Thymus (tissue), 11 donors: ENCODE results near the gene CELF1. TPM values are rescaled to one million over a fixed set of nuclear protein-coding genes. Genes with fewer than 3 reads are reported as not detected.

Experiments used
- DNase-seq, 9 donors: peaks; one replicate each; pipeline ENCODE4 v3.0.0-alpha.2; 2013; ENCODE audit warnings: low spot score in 9 of 9, low read depth in 6 of 9, missing footprints in 1 of 9
- H3K27ac ChIP-seq, 2 donors: one replicate each; pipeline ENCODE4 v1.5.1; 2013; ENCODE audit warnings: control low read depth in 1 of 2, low read depth in 1 of 2, low read length in 1 of 2, mild to moderate bottlenecking in 1 of 2, moderate library complexity in 1 of 2
- H3K27me3 ChIP-seq, 2 donors: one replicate each; pipeline ENCODE4 v1.5.1; 2013; ENCODE audit warnings: low read length in 1 of 2; ENCODE audit not compliant: control insufficient read depth in 2 of 2, insufficient read depth in 1 of 2
- H3K36me3 ChIP-seq, 2 donors: one replicate each; pipeline ENCODE4 v1.5.1; 2013; ENCODE audit warnings: low read length in 1 of 2, mild to moderate bottlenecking in 1 of 2, moderate library complexity in 1 of 2; ENCODE audit not compliant: control insufficient read depth in 2 of 2, insufficient read depth in 2 of 2
- H3K4me1 ChIP-seq, 2 donors: one replicate each; pipeline ENCODE4 v1.5.1; 2013; ENCODE audit warnings: low read length in 2 of 2; ENCODE audit not compliant: control insufficient read depth in 2 of 2, insufficient read depth in 2 of 2
- H3K4me3 ChIP-seq, 2 donors: one replicate each; pipeline ENCODE4 v1.5.1; 2013; ENCODE audit warnings: low read length in 2 of 2, control low read depth in 1 of 2, mild to moderate bottlenecking in 1 of 2
- H3K9me3 ChIP-seq, 2 donors: one replicate each; pipeline ENCODE4 v1.5.1; 2013; ENCODE audit warnings: low read length in 1 of 2, mild to moderate bottlenecking in 1 of 2; ENCODE audit not compliant: control insufficient read depth in 2 of 2, insufficient read depth in 1 of 2
- WGBS: extraction: QIAGEN DNeasy Blood & Tissue Kit; methylation state at CpG from one replicate; pipeline ENCODE4 v1.1.7; 2013; 5-methylcytosine and 5-hydroxymethylcytosine counted together
- polyA plus RNA-seq: library from polyadenylated mRNA; stranded (reverse); fragments of 200-250 nt; gene quantifications from one replicate; pipeline ENCODE4 v1.2.3, GENCODE V29; 2013
- total RNA-seq: library from RNA; stranded (reverse); fragments of 120-200 nt; gene quantifications from one replicate; pipeline ENCODE4 v1.2.4, GENCODE V29; 2013
- donor health status: healthy.

Gene CELF1
- total and polyA plus RNA-seq, 2 donors: 35.4 to 41.1 TPM

GRCh38 chr11:47591764-47592163 is 38.8 kb upstream of the CELF1 start:
- Histone ChIP-seq H3K4me3 (no peak overlapping the region), H3K4me1 (peaks cover 6 to 29% of the 10 kb centered on the region in 2 donors), H3K27ac (peak overlapping the region in 1 of 2 donors; percentile 17), H3K36me3 (peaks cover 0 to 2% of the 10 kb centered on the region in 2 donors), H3K9me3 (no peaks in the 10 kb centered on the region), H3K27me3 (peaks cover 23 to 28% of the 10 kb centered on the region in 2 donors)
- peak in 2 of 9 donors; percentile 27 to 47 for DNase-seq
- WGBS: 15% methylated on average over 7 of the region's 7 CpGs

- Histone ChIP-seq H3K9me3 (no peaks in the 10 kb centered on the region), H3K36me3 (peaks cover 4 to 12% of the 10 kb centered on the region in 2 donors), H3K27me3 (peaks cover 22 to 27% of the 10 kb centered on the region in 2 donors), H3K4me3 (no peak overlapping the region), H3K4me1 (peaks cover 6 to 29% of the 10 kb centered on the region in 2 donors), H3K27ac (no peak overlapping the region)
- DNase-seq: no peak
- 94% methylated on average over 122 of the region's 122 CpGs for WGBS
Measured at GRCh38 chr11:47589977-47590861, 37.3 kb upstream of the CELF1 start.

GRCh38 chr11:47589584-47589976 is 36.6 kb upstream of the CELF1 start:
- H3K4me1 ChIP-seq: peaks cover 6 to 29% of the 10 kb centered on the region in 2 donors
- peaks cover 15 to 20% of the 10 kb centered on the region in 2 donors for H3K27me3 ChIP-seq
- no peak overlapping the region for H3K4me3 ChIP-seq
- peaks cover 8 to 19% of the 10 kb centered on the region in 2 donors for H3K36me3 ChIP-seq
- WGBS: 93% methylated on average over 51 of the region's 51 CpGs
- no peaks in the 10 kb centered on the region for H3K9me3 ChIP-seq
- no peak overlapping the region for H3K27ac ChIP-seq
- no peak for DNase-seq

- no peaks in the 10 kb centered on the region for H3K9me3 ChIP-seq
- peaks cover 5 to 25% of the 10 kb centered on the region in 2 donors for H3K4me1 ChIP-seq
- no peak for DNase-seq
- H3K36me3 ChIP-seq: peaks cover 12 to 23% of the 10 kb centered on the region in 2 donors
- no peak overlapping the region for H3K4me3 ChIP-seq
- WGBS: 97% methylated on average over 11 of the region's 11 CpGs
- peaks cover 11 to 16% of the 10 kb centered on the region in 2 donors for H3K27me3 ChIP-seq
- H3K27ac ChIP-seq: no peak overlapping the region
Measured at GRCh38 chr11:47589118-47589517, 36.2 kb upstream of the CELF1 start.

GRCh38 chr11:47587723-47588326 is 34.9 kb upstream of the CELF1 start:
- Histone ChIP-seq H3K9me3 (no peaks in the 10 kb centered on the region), H3K36me3 (peaks cover 25 to 36% of the 10 kb centered on the region in 2 donors), H3K27me3 (peaks cover 0 to 3% of the 10 kb centered on the region in 2 donors), H3K4me3 (no peak overlapping the region), H3K4me1 (peaks cover 2 to 14% of the 10 kb centered on the region in 2 donors), H3K27ac (no peak overlapping the region)
- WGBS: 49% methylated on average over 14 of the region's 14 CpGs
- DNase-seq: no peak

GRCh38 chr11:47587039-47587716 is 34.2 kb upstream of the CELF1 start:
- DNase-seq: no peak
- H3K27ac ChIP-seq: no peak overlapping the region
- H3K36me3 ChIP-seq: peaks cover 31 to 42% of the 10 kb centered on the region in 2 donors
- no peaks in the 10 kb centered on the region for H3K27me3 ChIP-seq
- peaks cover 2 to 8% of the 10 kb centered on the region in 2 donors for H3K4me1 ChIP-seq
- 86% methylated on average over 6 of the region's 6 CpGs for WGBS
- H3K4me3 ChIP-seq: no peak overlapping the region
- no peaks in the 10 kb centered on the region for H3K9me3 ChIP-seq

- no peak for DNase-seq
- no peak within 1 kb of the TSS for H3K4me3 ChIP-seq
- peaks cover 40 to 50% of the 10 kb centered on the region in 2 donors for H3K36me3 ChIP-seq
- H3K27ac ChIP-seq: no peak within 1 kb of the TSS
- no peaks in the 10 kb centered on the region for H3K4me1 ChIP-seq
- WGBS: 95% methylated on average over 12 of the region's 12 CpGs
- no peaks in the 10 kb centered on the region for H3K27me3 ChIP-seq
- H3K9me3 ChIP-seq: no peaks in the 10 kb centered on the region
Measured at GRCh38 chr11:47586098-47586855, 33.3 kb upstream of the CELF1 start, which contains the start of gene FAM180B. Gene FAM180B, plus strand, starts transcription at chr11:47586678. Its CDS starts 91 bp downstream, at chr11:47586769.

GRCh38 chr11:47583844-47584243 is 30.9 kb upstream of the CELF1 start:
- Histone ChIP-seq H3K4me1 (peaks cover 6 to 12% of the 10 kb centered on the region in 2 donors), H3K4me3 (no peak overlapping the region), H3K27ac (no peak overlapping the region), H3K9me3 (no peaks in the 10 kb centered on the region), H3K36me3 (peaks cover 48 to 55% of the 10 kb centered on the region in 2 donors), H3K27me3 (no peaks in the 10 kb centered on the region)
- WGBS: 97% methylated on average over 5 of the region's 5 CpGs
- no peak for DNase-seq
